ENCODE data around the gene KIAA1549. TPM values are rescaled to one million over a fixed set of nuclear protein-coding genes. Genes with fewer than 3 reads are reported as not detected.
A peak's percentile ranks its signal among the peaks of the same experiment; 100 is the strongest.

Gene KIAA1549
- total RNA-seq, 1 experiment from 2014 or later: 26.6 TPM

- ChIA-PET CTCF (no interaction called here), POLR2A (ENCODE audit: unreplicated experiment) (no interaction called here)
- Histone ChIP-seq H4K20me1 (ENCODE audit: insufficient read depth) (no peaks in the 10 kb centered on the region), H3F3A (ENCODE audit: insufficient read depth, low read depth) (peaks cover 23% of the 10 kb centered on the region), H3K9me3 (ENCODE audit: insufficient read depth, low read depth) (no peaks in the 10 kb centered on the region), H3K4me2 (no peak overlapping the region), H3K79me2 (ENCODE audit: low read depth) (no peaks in the 10 kb centered on the region), H3K4me1 (replicated peaks; ENCODE audit: insufficient read depth) (peaks cover 21% of the 10 kb centered on the region), H2AFZ (no peak overlapping the region), H3K4me3 (no peak overlapping the region), H3K36me3 (ENCODE audit: low read depth) (0 out of 2 replicates have a peak, but pooled peaks cover 6% of the 10 kb centered on the region), H3K27me3 (ENCODE audit: insufficient read depth, low read depth) (no peaks in the 10 kb centered on the region), H3K27ac (no peak overlapping the region), H3K9me2 (ENCODE audit: insufficient read depth) (no peaks in the 10 kb centered on the region)
- intact Hi-C loops (cut with micrococcal nuclease; ENCODE audit: unreplicated experiment): no loop called here
- no peak for DNase-seq
- no peak for TF ChIP-seq CTCF (conservative IDR thresholded peaks at IDR 0.05)
- no peak for TF ChIP-seq EZH2 (IDR thresholded peaks at IDR 0.05; ENCODE audit: low read depth)
- no TSS peak for BruUV-seq (replicated peaks)
Measured at GRCh38 chr7:138878856-138879255, 102.3 kb downstream of the KIAA1549 start.

GRCh38 chr7:138878051-138878450 lies 103.1 kb downstream of the KIAA1549 start:
- intact Hi-C loops (cut with micrococcal nuclease; ENCODE audit: unreplicated experiment): no loop called here
- H3K27ac ChIP-seq: no peak overlapping the region
- POLR2A ChIA-PET (ENCODE audit: unreplicated experiment): interaction anchor here (0.6 to 0.7 kb wide), 3 partner anchors 16 to 197 kb away, joined by 5 to 17 read pairs (median 5); no protein-coding TSS in a partner anchor

DNA sequence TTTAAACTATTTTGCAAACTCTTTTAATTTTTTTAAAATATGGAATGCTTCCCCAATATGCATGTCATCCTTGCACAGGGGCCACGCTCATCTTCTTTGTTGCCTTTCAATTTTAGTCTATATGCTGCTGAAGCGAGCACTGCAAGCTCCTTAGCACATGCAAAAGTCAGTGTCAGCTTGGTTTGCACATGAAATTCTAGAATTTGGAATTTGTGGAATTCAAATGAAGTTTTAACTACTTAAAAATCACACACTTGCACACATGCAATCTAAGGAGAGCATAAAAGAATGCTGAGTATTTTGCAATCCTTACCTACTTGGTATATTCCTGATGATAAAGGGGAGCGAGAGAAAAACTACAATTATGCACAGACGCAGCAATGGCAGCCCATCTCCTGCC lies 104.9 kb downstream of the KIAA1549 start:
- POLR2A ChIA-PET (ENCODE audit: unreplicated experiment): no interaction called here
- Histone ChIP-seq H3K36me3 (ENCODE audit: low read depth) (0 out of 2 replicates have a peak, but pooled peaks cover 6% of the 10 kb centered on the region), H3K27ac (peak overlapping the region; percentile 66), H2AFZ (no peak overlapping the region), H3K79me2 (ENCODE audit: low read depth) (no peaks in the 10 kb centered on the region), H3K9me2 (ENCODE audit: insufficient read depth) (no peaks in the 10 kb centered on the region), H4K20me1 (ENCODE audit: insufficient read depth) (no peaks in the 10 kb centered on the region), H3K9me3 (ENCODE audit: insufficient read depth, low read depth) (no peaks in the 10 kb centered on the region), H3K4me3 (no peak overlapping the region), H3K4me1 (replicated peaks; ENCODE audit: insufficient read depth) (peaks cover 40% of the 10 kb centered on the region), H3K27me3 (ENCODE audit: insufficient read depth, low read depth) (no peaks in the 10 kb centered on the region), H3K4me2 (peak overlapping the region; percentile 37), H3F3A (ENCODE audit: insufficient read depth, low read depth) (peaks cover 34% of the 10 kb centered on the region)
- peak in 1 of 2 experiments; percentile 33 for DNase-seq
- TF ChIP-seq EZH2 (IDR thresholded peaks at IDR 0.05; ENCODE audit: low read depth) (no peak), CTCF (conservative IDR thresholded peaks at IDR 0.05) (no peak)
- CTCF ChIA-PET: no interaction called here
- no TSS peak for BruUV-seq (replicated peaks)
- intact Hi-C loops (cut with micrococcal nuclease; ENCODE audit: unreplicated experiment): no loop called here

More at GRCh38 chr7:138878051-138878450, 103.1 kb downstream of the KIAA1549 start:
- CTCF ChIA-PET: interaction anchor here (1.1 kb wide), 1 partner anchor 8 kb away, joined by 3 read pairs; no protein-coding TSS in a partner anchor
- Histone ChIP-seq H3K9me3 (ENCODE audit: insufficient read depth, low read depth) (no peaks in the 10 kb centered on the region), H3F3A (ENCODE audit: insufficient read depth, low read depth) (peaks cover 24% of the 10 kb centered on the region), H3K4me3 (no peak overlapping the region), H3K79me2 (ENCODE audit: low read depth) (no peaks in the 10 kb centered on the region), H4K20me1 (ENCODE audit: insufficient read depth) (no peaks in the 10 kb centered on the region), H3K9me2 (ENCODE audit: insufficient read depth) (no peaks in the 10 kb centered on the region), H3K27me3 (ENCODE audit: insufficient read depth, low read depth) (no peaks in the 10 kb centered on the region), H2AFZ (no peak overlapping the region), H3K4me2 (no peak overlapping the region), H3K36me3 (ENCODE audit: low read depth) (0 out of 2 replicates have a peak, but pooled peaks cover 6% of the 10 kb centered on the region), H3K4me1 (replicated peaks; ENCODE audit: insufficient read depth) (peaks cover 29% of the 10 kb centered on the region)
- BruUV-seq (replicated peaks): no TSS peak
- TF ChIP-seq EZH2 (IDR thresholded peaks at IDR 0.05; ENCODE audit: low read depth): no peak
- TF ChIP-seq CTCF (conservative IDR thresholded peaks at IDR 0.05): no peak
- no peak for DNase-seq
